HEK293T (cell line): ENCODE results near the gene GTF3C2.

Experiments
- CTCF ChIA-PET: fragments of 350-600 bp; formaldehyde crosslinking; extraction: SDS; loops from one replicate; lab custom pipeline; 2021; ENCODE audit warnings: antibody characterized with exemption, inconsistent platforms; lab: Yijun Ruan, JAX
- POLR2A ChIA-PET: fragments of 350-600 bp; formaldehyde crosslinking; extraction: SDS; loops from one replicate; lab custom pipeline; 2020; ENCODE audit warnings: antibody characterized with exemption, inconsistent platforms; lab: Yijun Ruan, JAX
- DNase-seq: peaks from one replicate; pipeline ENCODE4 v3.0.0; 2012; ENCODE audit warnings: mixed read lengths; ENCODE audit errors: extremely low spot score
- ARNT ChIP-seq: fragments of 450-650 bp; IDR thresholded peaks from 2 replicates; pipeline ENCODE4 v1.6.1; 2017; ENCODE audit warnings: mild to moderate bottlenecking
- BHLHE40 ChIP-seq: fragments of 450-650 bp; IDR thresholded peaks from 2 replicates; pipeline ENCODE4 v1.6.1; 2016; ENCODE audit warnings: mild to moderate bottlenecking, moderate library complexity, borderline replicate concordance
- CTBP1 ChIP-seq: fragments of 450-650 bp; IDR thresholded peaks from 2 replicates; pipeline ENCODE4 v1.6.1; 2016; ENCODE audit warnings: borderline replicate concordance
- ELF4 ChIP-seq: fragments of 450-650 bp; IDR thresholded peaks from 2 replicates; pipeline ENCODE4 v1.6.1; 2017; ENCODE audit warnings: antibody characterized with exemption
- FOXA1 ChIP-seq: fragments of 450-650 bp; IDR thresholded peaks from 2 replicates; pipeline ENCODE4 v1.6.1; 2016; ENCODE audit warnings: mild to moderate bottlenecking
- FOXK2 ChIP-seq: fragments of 450-650 bp; IDR thresholded peaks from 2 replicates; pipeline ENCODE4 v1.6.1; 2016; ENCODE audit warnings: mild to moderate bottlenecking
- FOXM1 ChIP-seq: fragments of 450-650 bp; IDR thresholded peaks from 2 replicates; pipeline ENCODE4 v1.6.1; 2017; ENCODE audit warnings: mild to moderate bottlenecking, borderline replicate concordance
- HDGF ChIP-seq: fragments of 450-650 bp; IDR thresholded peaks from 2 replicates; pipeline ENCODE4 v1.6.1; 2017; ENCODE audit warnings: antibody characterized with exemption, borderline replicate concordance
- L3MBTL2 ChIP-seq: fragments of 450-650 bp; conservative IDR thresholded peaks from 2 replicates; pipeline ENCODE4 v1.6.1; 2016; ENCODE audit warnings: mild to moderate bottlenecking
- LEF1 ChIP-seq: fragments of 450-650 bp; IDR thresholded peaks from 2 replicates; pipeline ENCODE4 v1.6.1; 2017; ENCODE audit warnings: mild to moderate bottlenecking, borderline replicate concordance
- NFRKB ChIP-seq: fragments of 450-650 bp; IDR thresholded peaks from 2 replicates; pipeline ENCODE4 v1.6.1; 2016; ENCODE audit warnings: mild to moderate bottlenecking, moderate library complexity
- SP1 ChIP-seq: fragments of 450-650 bp; IDR thresholded peaks from 2 replicates; pipeline ENCODE4 v1.6.1; 2017
- SUZ12 ChIP-seq: fragments of 450-650 bp; IDR thresholded peaks from 2 replicates; pipeline ENCODE4 v1.6.1; 2016; ENCODE audit warnings: mild to moderate bottlenecking
- TARDBP ChIP-seq: fragments of 450-650 bp; IDR thresholded peaks from 2 replicates; pipeline ENCODE4 v1.6.1; 2016
- ZNF384 ChIP-seq: fragments of 450-650 bp; IDR thresholded peaks from 2 replicates; pipeline ENCODE4 v1.6.1; 2016
- TF ChIP-seq, protein P1 (sequence below): fragments of 450-650 bp; IDR thresholded peaks from 2 replicates; pipeline ENCODE4 v1.6.1; 2016

GTF3C2 gene

GRCh38 chr2:27314709-27315108 lies 41.9 kb downstream of the GTF3C2 start:
- ChIA-PET POLR2A (interaction anchor here (1.2 kb wide), 2 partner anchors 8 to 11 kb away, joined by 6 to 7 read pairs; partner anchors contain the start of gene MPV17), CTCF (interaction anchor here (0.7 to 1.3 kb wide), 2 partner anchors 12 to 223 kb away, joined by 3 read pairs; no protein-coding TSS in a partner anchor)
- no peak for TF ChIP-seq CTBP1
- TF ChIP-seq SP1: no peak
- TF ChIP-seq LEF1: no peak
- no peak for TF ChIP-seq FOXA1
- no peak for TF ChIP-seq NFRKB
- TF ChIP-seq TARDBP: no peak
- no peak for TF ChIP-seq SUZ12
- TF ChIP-seq ELF4: no peak
- TF ChIP-seq HDGF: no peak
- TF ChIP-seq, protein P1, sequence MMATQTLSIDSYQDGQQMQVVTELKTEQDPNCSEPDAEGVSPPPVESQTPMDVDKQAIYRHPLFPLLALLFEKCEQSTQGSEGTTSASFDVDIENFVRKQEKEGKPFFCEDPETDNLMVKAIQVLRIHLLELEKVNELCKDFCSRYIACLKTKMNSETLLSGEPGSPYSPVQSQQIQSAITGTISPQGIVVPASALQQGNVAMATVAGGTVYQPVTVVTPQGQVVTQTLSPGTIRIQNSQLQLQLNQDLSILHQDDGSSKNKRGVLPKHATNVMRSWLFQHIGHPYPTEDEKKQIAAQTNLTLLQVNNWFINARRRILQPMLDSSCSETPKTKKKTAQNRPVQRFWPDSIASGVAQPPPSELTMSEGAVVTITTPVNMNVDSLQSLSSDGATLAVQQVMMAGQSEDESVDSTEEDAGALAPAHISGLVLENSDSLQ: no peak
- no peak for TF ChIP-seq FOXM1
- TF ChIP-seq ZNF384: no peak
- no peak for DNase-seq

DNA sequence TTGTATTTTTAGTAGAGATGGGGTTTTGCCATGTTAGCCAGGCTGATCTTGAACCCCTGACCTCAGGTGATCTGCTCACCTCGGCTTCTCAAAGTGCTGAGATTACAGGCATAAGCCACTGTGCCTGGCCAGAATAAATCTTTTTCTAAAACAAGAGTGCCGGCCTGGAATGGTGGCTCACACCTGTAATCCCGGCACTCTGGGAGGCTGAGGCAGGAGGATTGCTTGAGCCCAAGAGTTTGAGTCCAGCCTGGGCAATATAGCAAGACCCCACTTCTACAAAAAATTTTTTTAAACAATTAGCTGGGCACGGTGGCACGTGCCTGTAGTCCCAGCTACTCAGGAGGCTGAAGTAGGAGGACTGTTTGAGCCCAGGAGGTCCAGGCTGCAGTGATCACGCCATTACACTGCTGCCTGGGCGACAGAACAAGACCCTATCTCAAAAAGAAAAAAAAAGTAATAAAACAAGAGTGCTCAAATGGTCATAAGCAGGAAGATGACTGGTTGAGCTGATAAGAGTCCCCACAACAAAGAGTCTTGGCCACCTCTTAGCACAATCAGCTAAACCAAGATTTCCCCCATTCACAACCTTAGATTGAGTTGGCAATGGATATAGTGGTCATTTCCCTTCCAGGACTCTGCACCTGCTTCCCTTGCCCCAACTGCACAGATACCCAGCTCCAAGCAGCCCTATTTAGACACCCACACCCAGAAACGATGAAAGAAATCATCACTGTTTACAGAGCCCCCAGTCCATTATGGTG lies 42.5 kb downstream of the GTF3C2 start:
- DNase-seq: no peak
- ChIA-PET POLR2A (interaction anchor here (1.2 kb wide), 2 partner anchors 9 to 11 kb away, joined by 6 to 7 read pairs; partner anchors contain the start of gene MPV17), CTCF (interaction anchor here (0.7 to 1.3 kb wide), 2 partner anchors 11 to 222 kb away, joined by 3 read pairs; no protein-coding TSS in a partner anchor)
- no peak for TF ChIP-seq FOXM1
- TF ChIP-seq FOXA1: no peak
- TF ChIP-seq FOXK2: no peak
- no peak for TF ChIP-seq HDGF
- TF ChIP-seq SUZ12: no peak
- no peak for TF ChIP-seq L3MBTL2
- no peak for TF ChIP-seq ZNF384
- TF ChIP-seq BHLHE40: no peak
- no peak for TF ChIP-seq NFRKB
- no peak for TF ChIP-seq ELF4
- no peak for TF ChIP-seq SP1
- no peak for TF ChIP-seq LEF1
- TF ChIP-seq ARNT: no peak
- TF ChIP-seq, protein P1: no peak

GRCh38 chr2:27312152-27312551 lies 44.4 kb downstream of the GTF3C2 start:
- CTCF ChIA-PET: no interaction called here
- POLR2A ChIA-PET: interaction anchor here (0.7 kb wide), 1 partner anchor 93 kb away, joined by 3 read pairs; no protein-coding TSS in a partner anchor
- no peak for TF ChIP-seq FOXM1
- TF ChIP-seq, protein P1: no peak
- TF ChIP-seq TARDBP: no peak
- DNase-seq: no peak

DNA sequence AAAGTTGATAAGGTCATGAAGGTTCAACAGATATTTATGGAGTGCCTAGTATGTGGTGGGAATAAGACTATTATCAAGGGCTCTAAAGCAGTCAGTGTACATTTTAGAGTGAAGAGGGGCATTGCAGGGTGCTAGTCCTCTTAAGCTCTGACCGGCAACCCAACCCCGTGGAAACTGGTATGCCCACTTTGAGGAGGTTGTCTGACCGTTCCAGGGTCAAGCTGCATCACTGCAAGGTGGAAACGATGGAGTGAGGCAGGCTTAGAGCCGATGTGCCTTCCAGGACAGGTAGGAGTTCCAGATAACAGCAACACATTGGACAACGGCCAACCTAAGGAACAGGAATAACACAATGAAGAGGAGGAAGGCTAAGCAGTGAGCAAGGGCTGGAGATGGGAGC lies 46.9 kb downstream of the GTF3C2 start:
- ChIA-PET POLR2A (interaction anchor here (0.9 kb wide), 1 partner anchor 14 kb away, joined by 3 read pairs; no protein-coding TSS in a partner anchor), CTCF (interaction anchor here (0.6 to 0.7 kb wide), 2 partner anchors 10 to 41 kb away, joined by 3 read pairs; no protein-coding TSS in a partner anchor)
- DNase-seq: no peak
- no peak for TF ChIP-seq ARNT
- no peak for TF ChIP-seq NFRKB
- no peak for TF ChIP-seq CTBP1
- no peak for TF ChIP-seq FOXA1
- no peak for TF ChIP-seq LEF1
- TF ChIP-seq BHLHE40: no peak
- TF ChIP-seq L3MBTL2: no peak
- no peak for TF ChIP-seq FOXM1
- TF ChIP-seq SP1: no peak
- no peak for TF ChIP-seq FOXK2
- no peak for TF ChIP-seq ZNF384
- TF ChIP-seq, protein P1: no peak
- no peak for TF ChIP-seq ELF4
- TF ChIP-seq TARDBP: no peak
- no peak for TF ChIP-seq SUZ12

DNA sequence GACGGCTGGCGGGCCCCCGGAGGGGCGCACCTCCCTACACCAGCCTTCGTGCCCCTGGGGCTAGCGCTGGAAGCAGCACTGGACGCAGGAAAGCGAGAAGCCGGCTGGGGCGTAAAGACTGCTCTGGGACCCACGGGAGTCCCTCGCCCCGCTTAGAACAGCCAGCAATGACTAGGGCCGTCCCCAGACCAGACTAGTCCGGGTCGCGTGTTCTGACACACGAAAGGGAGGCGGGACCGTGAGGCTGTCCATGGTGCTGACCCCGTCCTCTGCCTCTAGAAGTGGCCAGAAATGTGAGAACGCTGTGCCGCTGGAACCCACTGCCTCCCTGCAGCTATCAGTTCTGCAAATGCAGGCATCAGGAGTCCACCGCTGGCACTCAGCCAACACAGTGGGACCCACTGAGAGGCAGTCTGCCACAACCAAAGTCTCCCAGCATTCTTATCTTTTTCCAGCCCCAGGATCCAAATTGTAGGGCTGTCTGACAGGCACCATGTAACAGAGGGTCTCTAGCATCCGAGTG lies 48.1 kb downstream of the GTF3C2 start, which contains the start of gene UCN:
Gene UCN, minus strand, starts transcription at position 87 of the 523 bp plus-strand sequence. CDS start 550 bp downstream, outside the sequence.
- CTCF ChIA-PET: no interaction called here
- no peak for DNase-seq
- TF ChIP-seq L3MBTL2: no peak
- no peak for TF ChIP-seq SUZ12
- no peak for TF ChIP-seq NFRKB
- no peak for TF ChIP-seq FOXA1
- TF ChIP-seq BHLHE40: no peak
- no peak for TF ChIP-seq TARDBP
- POLR2A ChIA-PET: no interaction called here
